Activated CD4-positive, CD25-positive, alpha-beta regulatory T cell treated with anti-CD3 and anti-CD28 coated beads, Interleukin-2, amount 50 U/mL, for 72 hours (primary cell): ENCODE data around the gene ZNF76.

Experiments used
- DNase-seq: peaks from one replicate; pipeline ENCODE4 v3.0.0; 2021

The ZNF76 gene

GRCh38 chr6:35272005-35272404 is 12.5 kb downstream of the ZNF76 start:
- no peak for DNase-seq

- no peak for DNase-seq
Observed at GRCh38 chr6:35273822-35274559, 14.5 kb downstream of the ZNF76 start.

- no peak for DNase-seq
Observed at GRCh38 chr6:35275744-35276260, 16.3 kb downstream of the ZNF76 start.

- DNase-seq = no peak
Observed at GRCh38 chr6:35278708-35279107, 19.2 kb downstream of the ZNF76 start.

- no peak for DNase-seq
Observed at GRCh38 chr6:35280903-35281302, 21.4 kb downstream of the ZNF76 start.

GRCh38 chr6:35282472-35282871 is 22.9 kb downstream of the ZNF76 start:
- no peak for DNase-seq

GRCh38 chr6:35283361-35283760 is 23.8 kb downstream of the ZNF76 start:
- DNase-seq = no peak

GRCh38 chr6:35287671-35288396 is 28.3 kb downstream of the ZNF76 start:
- DNase-seq = no peak

GRCh38 chr6:35288834-35289233 is 29.3 kb downstream of the ZNF76 start:
- no peak for DNase-seq

GRCh38 chr6:35291491-35291890 is 32.0 kb downstream of the ZNF76 start:
- no peak for DNase-seq

GRCh38 chr6:35292494-35292893 is 33.0 kb downstream of the ZNF76 start:
- DNase-seq = no peak

- no peak for DNase-seq
Observed at GRCh38 chr6:35293681-35294080, 34.1 kb downstream of the ZNF76 start.

GRCh38 chr6:35294308-35294945 is 34.9 kb downstream of the ZNF76 start:
- no peak for DNase-seq

- DNase-seq = no peak
Observed at GRCh38 chr6:35295036-35295435, 35.5 kb downstream of the ZNF76 start.

- DNase-seq = no peak
Observed at GRCh38 chr6:35295521-35296315, 36.2 kb downstream of the ZNF76 start.

GRCh38 chr6:35296931-35297600 is 37.5 kb downstream of the ZNF76 start:
- DNase-seq = no peak

GRCh38 chr6:35297601-35298481 is 38.3 kb downstream of the ZNF76 start, which contains the start of gene DEF6:
Gene DEF6, plus strand, starts transcription at chr6:35297818. Its CDS starts 39 bp downstream, at chr6:35297857.
- DNase-seq = peak; percentile 81

- DNase-seq = no peak
Observed at GRCh38 chr6:35298625-35299140, 39.1 kb downstream of the ZNF76 start.

- no peak for DNase-seq
Observed at GRCh38 chr6:35299674-35300073, 40.1 kb downstream of the ZNF76 start.

GRCh38 chr6:35300848-35301247 is 41.3 kb downstream of the ZNF76 start:
- DNase-seq = no peak
